ENCODE data around the gene ACSL1. TPM values are rescaled to one million over a fixed set of nuclear protein-coding genes. Genes with fewer than 3 reads are reported as not detected.
A peak's percentile ranks its signal among the peaks of the same experiment; 100 is the strongest.

Gene ACSL1
- total and polyA plus RNA-seq, 2 experiments from 2014 or later: 121 to 168 TPM

GRCh38 chr4:184826691-184827270 is 1.0 kb upstream of the ACSL1 start:
- no peak for TF ChIP-seq CTCF (IDR thresholded peaks at IDR 0.05; ENCODE audit: poor library complexity)
- H3K9me3 ChIP-seq (ENCODE audit: low read depth): no peaks in the 10 kb centered on the region
- H3K79me2 ChIP-seq: peaks cover 34% of the 10 kb centered on the region
- peaks cover 14% of the 10 kb centered on the region for H4K20me1 ChIP-seq (ENCODE audit: insufficient read depth, poor library complexity, severe bottlenecking)
- peak overlapping the region; percentile 100 for H3K4me2 ChIP-seq
- DNase-seq (ENCODE audit: low spot score): no peak
- no peaks in the 10 kb centered on the region for H3K9me2 ChIP-seq (replicated peaks; ENCODE audit: insufficient read depth)
- peaks cover 7% of the 10 kb centered on the region for H3K4me1 ChIP-seq (ENCODE audit: insufficient read depth)
- no peak overlapping the region for H3K27ac ChIP-seq
- peaks cover 12% of the 10 kb centered on the region for H3K27me3 ChIP-seq
- peak overlapping the region; percentile 82 for H3K4me3 ChIP-seq
- peak overlapping the region; percentile 97 for H2AFZ ChIP-seq
- 59% methylated on average over 15 of the region's 15 CpGs for WGBS (ENCODE audit: low lambda C conversion rate, missing lambda C conversion rate)
- H3K36me3 ChIP-seq (replicated peaks; ENCODE audit: insufficient read depth, low read depth): no peaks in the 10 kb centered on the region

GRCh38 chr4:184825141-184825895 is 450 bp downstream of the ACSL1 start:
- peak; percentile 60 for DNase-seq (ENCODE audit: low spot score)
- WGBS (ENCODE audit: low lambda C conversion rate, missing lambda C conversion rate): 3% methylated on average over 89 of the region's 92 CpGs
- H3K27me3 ChIP-seq: peaks cover 12% of the 10 kb centered on the region
- no peaks in the 10 kb centered on the region for H3K9me3 ChIP-seq (ENCODE audit: low read depth)
- H3K4me1 ChIP-seq (ENCODE audit: insufficient read depth): peaks cover 7% of the 10 kb centered on the region
- peak overlapping the region; percentile 100 for H3K4me2 ChIP-seq
- peak overlapping the region; percentile 4 for H3K27ac ChIP-seq
- H3K36me3 ChIP-seq (replicated peaks; ENCODE audit: insufficient read depth, low read depth): no peaks in the 10 kb centered on the region
- TF ChIP-seq EZH2phosphoT487 (IDR thresholded peaks at IDR 0.05; ENCODE audit: low read depth, severe bottlenecking, unreplicated experiment): no peak
- TF ChIP-seq CTCF (IDR thresholded peaks at IDR 0.05; ENCODE audit: poor library complexity): no peak
- TF ChIP-seq EZH2 (IDR thresholded peaks at IDR 0.05; ENCODE audit: borderline replicate concordance): no peak
- peaks cover 21% of the 10 kb centered on the region for H4K20me1 ChIP-seq (ENCODE audit: insufficient read depth, poor library complexity, severe bottlenecking)
- H2AFZ ChIP-seq: peak overlapping the region; percentile 66
- H3K79me2 ChIP-seq: peaks cover 49% of the 10 kb centered on the region
- peak overlapping the region; percentile 82 for H3K4me3 ChIP-seq
- no peaks in the 10 kb centered on the region for H3K9me2 ChIP-seq (replicated peaks; ENCODE audit: insufficient read depth)

- H3K79me2 ChIP-seq: peaks cover 55% of the 10 kb centered on the region
- peaks cover 21% of the 10 kb centered on the region for H4K20me1 ChIP-seq (ENCODE audit: insufficient read depth, poor library complexity, severe bottlenecking)
- WGBS (ENCODE audit: low lambda C conversion rate, missing lambda C conversion rate): 41% methylated on average over 6 of the region's 6 CpGs
- H3K27ac ChIP-seq: peak overlapping the region; percentile 4
- peak overlapping the region; percentile 100 for H3K4me2 ChIP-seq
- H3K36me3 ChIP-seq (replicated peaks; ENCODE audit: insufficient read depth, low read depth): no peaks in the 10 kb centered on the region
- peaks cover 7% of the 10 kb centered on the region for H3K4me1 ChIP-seq (ENCODE audit: insufficient read depth)
- H3K9me2 ChIP-seq (replicated peaks; ENCODE audit: insufficient read depth): no peaks in the 10 kb centered on the region
- peak overlapping the region; percentile 82 for H3K4me3 ChIP-seq
- no peak for TF ChIP-seq EZH2phosphoT487 (IDR thresholded peaks at IDR 0.05; ENCODE audit: low read depth, severe bottlenecking, unreplicated experiment)
- TF ChIP-seq CTCF (IDR thresholded peaks at IDR 0.05; ENCODE audit: poor library complexity): no peak
- no peak for TF ChIP-seq EZH2 (IDR thresholded peaks at IDR 0.05; ENCODE audit: borderline replicate concordance)
- H3K9me3 ChIP-seq (ENCODE audit: low read depth): no peaks in the 10 kb centered on the region
- DNase-seq (ENCODE audit: low spot score): no peak
- H3K27me3 ChIP-seq: peaks cover 12% of the 10 kb centered on the region
- H2AFZ ChIP-seq: no peak overlapping the region
Observed at GRCh38 chr4:184824776-184825084, 1.0 kb downstream of the ACSL1 start.

All from hepatocyte (in vitro differentiated cells).